ENCODE data around the gene DNAJC16.

The DNAJC16 gene

GRCh38 chr1:15620902-15621682, 94.4 kb downstream of the DNAJC16 start:
- no peak for DNase-seq (ENCODE audit: low spot score)

GRCh38 chr1:15621975-15622374, 95.3 kb downstream of the DNAJC16 start:
- no peak for DNase-seq (ENCODE audit: low spot score)

- DNase-seq (ENCODE audit: low spot score): no peak
These were observed 96.2 kb downstream of the DNAJC16 start for GRCh38 chr1:15622712-15623373.

- no peak for DNase-seq (ENCODE audit: low spot score)
These were observed 96.8 kb downstream of the DNAJC16 start for GRCh38 chr1:15623435-15623834.

GRCh38 chr1:15624133-15624714, 97.6 kb downstream of the DNAJC16 start:
- no peak for DNase-seq (ENCODE audit: low spot score)

- no peak for DNase-seq (ENCODE audit: low spot score)
These were observed 98.6 kb downstream of the DNAJC16 start for GRCh38 chr1:15625056-15625917.
